ENCODE results near the gene LDLRAD4.

Gene LDLRAD4

GRCh38 chr18:13551841-13552733, 333.5 kb downstream of the LDLRAD4 start:
- peaks cover 7% of the 10 kb centered on the region for H3K9me3 Mint-ChIP-seq
- peaks cover 6% of the 10 kb centered on the region for H3K27me3 Mint-ChIP-seq
- no peaks in the 10 kb centered on the region for H3K4me1 Mint-ChIP-seq
- H3K27ac Mint-ChIP-seq: no peak overlapping the region
- peaks cover 15% of the 10 kb centered on the region for H3K36me3 Mint-ChIP-seq
- no peak overlapping the region for H3K4me3 Mint-ChIP-seq
- CTCF ChIA-PET: interaction anchor here (1.1 kb wide), 1 partner anchor 10 kb away, joined by 3 read pairs; no protein-coding TSS in a partner anchor
- DNase-seq: no peak

- Mint-ChIP-seq H3K27me3 (peaks cover 6% of the 10 kb centered on the region), H3K27ac (no peak overlapping the region), H3K4me1 (peaks cover 5% of the 10 kb centered on the region), H3K9me3 (no peaks in the 10 kb centered on the region), H3K36me3 (peaks cover 5% of the 10 kb centered on the region), H3K4me3 (no peak overlapping the region)
- CTCF ChIA-PET: interaction anchor here (1.1 kb wide), 1 partner anchor 9 kb away, joined by 3 read pairs; no protein-coding TSS in a partner anchor
- no peak for DNase-seq
Observed at GRCh38 chr18:13553449-13553848, 334.9 kb downstream of the LDLRAD4 start.

- Mint-ChIP-seq H3K36me3 (peaks cover 2% of the 10 kb centered on the region), H3K27ac (no peak overlapping the region), H3K4me1 (peaks cover 9% of the 10 kb centered on the region), H3K4me3 (no peak overlapping the region), H3K9me3 (no peaks in the 10 kb centered on the region), H3K27me3 (peaks cover 6% of the 10 kb centered on the region)
- no peak for DNase-seq
- CTCF ChIA-PET: interaction anchor here (0.9 to 7.0 kb wide), 5 partner anchors 19 to 339 kb away, joined by 3 to 67 read pairs (median 4); no protein-coding TSS in a partner anchor
Observed at GRCh38 chr18:13555192-13555591, 336.6 kb downstream of the LDLRAD4 start.

GRCh38 chr18:13555865-13556264, 337.3 kb downstream of the LDLRAD4 start:
- Mint-ChIP-seq H3K4me3 (no peak overlapping the region), H3K27me3 (peaks cover 6% of the 10 kb centered on the region), H3K36me3 (peaks cover 2% of the 10 kb centered on the region), H3K4me1 (peaks cover 9% of the 10 kb centered on the region), H3K9me3 (no peaks in the 10 kb centered on the region), H3K27ac (peak overlapping the region; percentile 70)
- CTCF ChIA-PET: interaction anchor here (0.9 to 7.0 kb wide), 6 partner anchors 19 to 340 kb away, joined by 3 to 67 read pairs (median 4); no protein-coding TSS in a partner anchor
- DNase-seq: no peak

- H3K27ac Mint-ChIP-seq: no peak overlapping the region
- H3K4me3 Mint-ChIP-seq: no peak overlapping the region
- DNase-seq: no peak
- no peaks in the 10 kb centered on the region for H3K9me3 Mint-ChIP-seq
- peaks cover 13% of the 10 kb centered on the region for H3K4me1 Mint-ChIP-seq
- H3K27me3 Mint-ChIP-seq: no peaks in the 10 kb centered on the region
- H3K36me3 Mint-ChIP-seq: peaks cover 2% of the 10 kb centered on the region
- CTCF ChIA-PET: interaction anchor here (1.2 to 7.0 kb wide), 6 partner anchors 20 to 340 kb away, joined by 3 to 67 read pairs (median 19); no protein-coding TSS in a partner anchor
Observed at GRCh38 chr18:13556502-13556901, 337.9 kb downstream of the LDLRAD4 start.

GRCh38 chr18:13558124-13558523, 339.6 kb downstream of the LDLRAD4 start:
- Mint-ChIP-seq H3K4me3 (no peak overlapping the region), H3K27ac (no peak overlapping the region), H3K27me3 (no peaks in the 10 kb centered on the region), H3K36me3 (peaks cover 2% of the 10 kb centered on the region), H3K4me1 (peaks cover 27% of the 10 kb centered on the region), H3K9me3 (no peaks in the 10 kb centered on the region)
- CTCF ChIA-PET: interaction anchor here (0.6 to 7.0 kb wide), 26 partner anchors 8 to 452 kb away, joined by 3 to 67 read pairs (median 4); no protein-coding TSS in a partner anchor
- peak; percentile 44 for DNase-seq

- CTCF ChIA-PET: interaction anchor here (0.6 to 7.0 kb wide), 24 partner anchors 9 to 453 kb away, joined by 3 to 67 read pairs (median 4); no protein-coding TSS in a partner anchor
- Mint-ChIP-seq H3K36me3 (peaks cover 2% of the 10 kb centered on the region), H3K4me3 (no peak overlapping the region), H3K27me3 (no peaks in the 10 kb centered on the region), H3K9me3 (no peaks in the 10 kb centered on the region), H3K4me1 (peaks cover 32% of the 10 kb centered on the region), H3K27ac (no peak overlapping the region)
- no peak for DNase-seq
Observed at GRCh38 chr18:13558790-13559189, 340.2 kb downstream of the LDLRAD4 start.

GRCh38 chr18:13559754-13560153, 341.2 kb downstream of the LDLRAD4 start:
- DNase-seq: no peak
- no peaks in the 10 kb centered on the region for H3K27me3 Mint-ChIP-seq
- no peak overlapping the region for H3K4me3 Mint-ChIP-seq
- H3K27ac Mint-ChIP-seq: no peak overlapping the region
- H3K36me3 Mint-ChIP-seq: peaks cover under 1% of the 10 kb centered on the region
- CTCF ChIA-PET: interaction anchor here (0.6 to 7.0 kb wide), 9 partner anchors 9 to 664 kb away, joined by 3 to 67 read pairs (median 4); no protein-coding TSS in a partner anchor
- H3K4me1 Mint-ChIP-seq: peaks cover 35% of the 10 kb centered on the region
- no peaks in the 10 kb centered on the region for H3K9me3 Mint-ChIP-seq

- Mint-ChIP-seq H3K4me1 (peaks cover 36% of the 10 kb centered on the region), H3K27ac (no peak overlapping the region), H3K4me3 (no peak overlapping the region), H3K27me3 (no peaks in the 10 kb centered on the region), H3K9me3 (no peaks in the 10 kb centered on the region), H3K36me3 (no peaks in the 10 kb centered on the region)
- CTCF ChIA-PET: interaction anchor here (0.6 to 7.0 kb wide), 5 partner anchors 9 to 665 kb away, joined by 3 to 67 read pairs (median 4); no protein-coding TSS in a partner anchor
- DNase-seq: no peak
Observed at GRCh38 chr18:13560306-13560705, 341.7 kb downstream of the LDLRAD4 start.

GRCh38 chr18:13562494-13563029, 344.0 kb downstream of the LDLRAD4 start:
- Mint-ChIP-seq H3K36me3 (no peaks in the 10 kb centered on the region), H3K4me3 (no peak overlapping the region), H3K27ac (peak overlapping the region; percentile 67), H3K4me1 (peaks cover 47% of the 10 kb centered on the region), H3K27me3 (no peaks in the 10 kb centered on the region), H3K9me3 (no peaks in the 10 kb centered on the region)
- peak; percentile 48 for DNase-seq
- CTCF ChIA-PET: interaction anchor here (0.9 to 2.0 kb wide), 4 partner anchors 10 to 67 kb away, joined by 3 to 11 read pairs (median 6); no protein-coding TSS in a partner anchor

- Mint-ChIP-seq H3K9me3 (no peaks in the 10 kb centered on the region), H3K27ac (no peak overlapping the region), H3K4me3 (no peak overlapping the region), H3K27me3 (no peaks in the 10 kb centered on the region), H3K4me1 (peaks cover 51% of the 10 kb centered on the region), H3K36me3 (no peaks in the 10 kb centered on the region)
- no peak for DNase-seq
- CTCF ChIA-PET: interaction anchor here (0.9 to 2.0 kb wide), 3 partner anchors 50 to 66 kb away, joined by 3 to 11 read pairs (median 8); no protein-coding TSS in a partner anchor
Observed at GRCh38 chr18:13563390-13563805, 344.8 kb downstream of the LDLRAD4 start.

GRCh38 chr18:13564579-13564978, 346.0 kb downstream of the LDLRAD4 start:
- no peak overlapping the region for H3K4me3 Mint-ChIP-seq
- peaks cover 58% of the 10 kb centered on the region for H3K4me1 Mint-ChIP-seq
- H3K27ac Mint-ChIP-seq: no peak overlapping the region
- DNase-seq: no peak
- no peaks in the 10 kb centered on the region for H3K9me3 Mint-ChIP-seq
- CTCF ChIA-PET: no interaction called here
- H3K27me3 Mint-ChIP-seq: no peaks in the 10 kb centered on the region
- H3K36me3 Mint-ChIP-seq: peaks cover 3% of the 10 kb centered on the region

- Mint-ChIP-seq H3K4me3 (no peak overlapping the region), H3K27me3 (no peaks in the 10 kb centered on the region), H3K36me3 (peaks cover 3% of the 10 kb centered on the region), H3K9me3 (no peaks in the 10 kb centered on the region), H3K27ac (no peak overlapping the region), H3K4me1 (peaks cover 62% of the 10 kb centered on the region)
- CTCF ChIA-PET: interaction anchor here (1.1 kb wide), 1 partner anchor 12 kb away, joined by 3 read pairs; no protein-coding TSS in a partner anchor
- no peak for DNase-seq
Observed at GRCh38 chr18:13565228-13565627, 346.7 kb downstream of the LDLRAD4 start.

All from activated naive CD4-positive, alpha-beta T cell treated with anti-CD3 and anti-CD28 coated beads, Interleukin-2, amount 10 ng/mL, durations not matched to agents 7 days and 5 days (primary cell).